Epithelial cell of proximal tubule (primary cell): ENCODE data around the gene WNT7B. TPM values are rescaled to one million over a fixed set of nuclear protein-coding genes. Genes with fewer than 3 reads are reported as not detected.

Experiments
- DNase-seq: peaks from one replicate; pipeline ENCODE4 v3.0.0-alpha.2; 2011; ENCODE audit warnings: low read depth
- H3K4me3 ChIP-seq: 2 replicates; pipeline ENCODE4 v1.5.1; 2011; ENCODE audit warnings: low read depth, mild to moderate bottlenecking, low read length
- CTCF ChIP-seq: conservative IDR thresholded peaks from 2 replicates; pipeline ENCODE4 v1.5.1; 2012; ENCODE audit warnings: low read depth, mild to moderate bottlenecking, low read length
- total RNA-seq: library from RNA; depleted of rRNA; stranded (reverse); fragments of >200 nt; gene quantifications from 2 replicates; pipeline ENCODE4 v1.2.3, GENCODE V29; 2015

WNT7B gene
- total RNA-seq, 1 donor from 2014 or later = 30.1 TPM

GRCh38 chr22:45984316-45984916 lies 7.5 kb upstream of the WNT7B start:
- H3K4me3 ChIP-seq = no peak overlapping the region
- no peak for DNase-seq
- no peak for TF ChIP-seq CTCF

GRCh38 chr22:45983797-45984196 lies 6.8 kb upstream of the WNT7B start:
- no peak for TF ChIP-seq CTCF
- no peak overlapping the region for H3K4me3 ChIP-seq
- DNase-seq = no peak

GRCh38 chr22:45980761-45981160 lies 3.8 kb upstream of the WNT7B start:
- TF ChIP-seq CTCF = no peak
- no peak for DNase-seq
- no peak overlapping the region for H3K4me3 ChIP-seq

- no peak for TF ChIP-seq CTCF
- no peak for DNase-seq
- no peak overlapping the region for H3K4me3 ChIP-seq
These were observed 3.3 kb upstream of the WNT7B start for GRCh38 chr22:45980268-45980570.

GRCh38 chr22:45978275-45978713 lies 1.3 kb upstream of the WNT7B start:
- no peak for TF ChIP-seq CTCF
- H3K4me3 ChIP-seq = peak overlapping the region; percentile 26
- DNase-seq = no peak

- no peak for TF ChIP-seq CTCF
- no peak for DNase-seq
- H3K4me3 ChIP-seq = peak overlapping the region; percentile 24
These were observed 751 bp upstream of the WNT7B start for GRCh38 chr22:45977551-45978274.
